K562 (cell line): ENCODE data around the gene GLRX2. TPM values are rescaled to one million over a fixed set of nuclear protein-coding genes. Genes with fewer than 3 reads are reported as not detected.

Source experiments
- ATAC-seq: fragments of 200-7000 bp; cut with Tn5 transposase; 3 replicates; pipeline ENCODE4 v1.9.1; 2020; ENCODE audit warnings: moderate library complexity
- BruUV-seq: library from RNA; stranded (reverse); fragments of 400-500 nt; replicated peaks from 2 replicates; lab custom pipeline; 2021; lab: Mats Ljungman, UMichigan
- CTCF ChIA-PET: fragments of 300-600 bp; formaldehyde crosslinking; extraction: SDS; loops from one replicate; lab custom pipeline; 2021; ENCODE audit warnings: low intra/inter-chr PET ratio; lab: Yijun Ruan, JAX
- POLR2A ChIA-PET: fragments of 300-600, 350-650 bp; sonication (Branson Sonifier 250); formaldehyde crosslinking; extraction: SDS; loops from one replicate; lab custom pipeline; 2021; ENCODE audit warnings: antibody characterized with exemption, inconsistent platforms; lab: Yijun Ruan, JAX
- DNase-seq, 4 experiments: peaks; one replicate each; pipeline versions ENCODE4 v3.0.0 to v3.0.0-alpha.2; 2011 to 2018; ENCODE audit warnings: low spot score in 3 of 4, mixed read lengths in 3 of 4; ENCODE audit errors: extremely low read depth in 1 of 4
- FAIRE-seq: peaks from 2 replicates; lab custom pipeline; 2011; peaks lifted over from hg19 to GRCh38; lab: Jason Lieb, UNC
- H2AFZ ChIP-seq: 2 replicates; pipeline ENCODE4 v1.6.0; 2011; ENCODE audit warnings: low read depth, low read length, control low read depth, inconsistent platforms
- H3K27ac ChIP-seq: fragments of 200-600 bp; 3 replicates; pipeline ENCODE4 v1.8.0; 2011; ENCODE audit warnings: low read depth, mild to moderate bottlenecking, control low read depth, inconsistent platforms, low read length, moderate library complexity, mixed read lengths; ENCODE audit errors: extremely low read depth
- H3K27me3 ChIP-seq, 2 experiments: fragments of 300-600 bp in 1 of 2; 2 replicates in 1 of 2; 3 replicates in 1 of 2; pipeline versions ENCODE4 v1.6.0 to v1.8.0; 2011; ENCODE audit warnings: inconsistent platforms in 2 of 2, low read length in 2 of 2, mild to moderate bottlenecking in 1 of 2, mixed read lengths in 1 of 2, moderate library complexity in 1 of 2; ENCODE audit not compliant: control insufficient read depth in 2 of 2, insufficient read depth in 2 of 2
- H3K36me3 ChIP-seq: fragments of 300-600 bp; 3 replicates; pipeline ENCODE4 v1.8.0; 2011; ENCODE audit warnings: mild to moderate bottlenecking, low read length, inconsistent platforms; ENCODE audit not compliant: control insufficient read depth, insufficient read depth
- H3K4me1 ChIP-seq, 2 experiments: fragments of 200-600 bp in 1 of 2; replicated peaks in 1 of 2; 2 replicates in 1 of 2; 3 replicates in 1 of 2; pipeline versions ENCODE4 v1.5.1 to v1.8.0; 2011; ENCODE audit warnings: inconsistent platforms in 2 of 2, low read length in 2 of 2, mild to moderate bottlenecking in 1 of 2, mixed read lengths in 1 of 2, moderate library complexity in 1 of 2; ENCODE audit not compliant: control insufficient read depth in 2 of 2, insufficient read depth in 2 of 2
- H3K4me2 ChIP-seq: 2 replicates; pipeline ENCODE4 v1.6.1; 2011; ENCODE audit warnings: low read length, control low read depth, inconsistent platforms, mixed read lengths; ENCODE audit not compliant: insufficient read depth
- H3K4me3 ChIP-seq: fragments of 200-600 bp; sonication (generic), shearing (Covaris generic); 2 replicates; pipeline ENCODE4 v1.5.1; 2016; ENCODE audit warnings: control low read depth, inconsistent platforms
- H3K79me2 ChIP-seq: fragments of 200-600 bp; 3 replicates; pipeline ENCODE4 v1.8.0; 2011; ENCODE audit warnings: low read length, inconsistent platforms; ENCODE audit not compliant: control insufficient read depth, insufficient read depth
- H3K9ac ChIP-seq, 2 experiments: 2 replicates each; pipeline versions ENCODE4 v1.6.0 to v1.6.1; 2011; ENCODE audit warnings: low read depth in 2 of 2, low read length in 2 of 2, control low read depth in 1 of 2, inconsistent platforms in 1 of 2, mild to moderate bottlenecking in 1 of 2, mixed read lengths in 1 of 2; ENCODE audit not compliant: insufficient read depth in 1 of 2
- H3K9me1 ChIP-seq: one replicate; pipeline ENCODE4 v1.6.0; 2011; ENCODE audit warnings: inconsistent platforms, mild to moderate bottlenecking, low read length, moderate library complexity; ENCODE audit not compliant: control insufficient read depth, insufficient read depth
- H3K9me3 ChIP-seq: replicated peaks from 2 replicates; pipeline ENCODE4 v1.5.1; 2011; ENCODE audit warnings: low read depth, low read length, inconsistent platforms; ENCODE audit not compliant: control insufficient read depth, insufficient read depth
- H4K20me1 ChIP-seq: replicated peaks from 2 replicates; pipeline ENCODE4 v1.6.1; 2011; ENCODE audit warnings: low read length, inconsistent platforms, mixed read lengths; ENCODE audit not compliant: control insufficient read depth, insufficient read depth
- AFF4 ChIP-seq: sonication (generic); formaldehyde crosslinking; IDR thresholded peaks from 2 replicates; pipeline ENCODE4 v1.8.0; 2023; ENCODE audit warnings: mild to moderate bottlenecking, missing genetic modification reagents
- ATF7 ChIP-seq: fragments of 450-650 bp; IDR thresholded peaks from 2 replicates; pipeline ENCODE4 v1.7.1; 2014; ENCODE audit warnings: mild to moderate bottlenecking, moderate library complexity
- CBFA2T3 ChIP-seq: fragments of 450-650 bp; IDR thresholded peaks from 2 replicates; pipeline ENCODE4 v1.6.1; 2017
- FOXP4 ChIP-seq: sonication (generic); formaldehyde crosslinking; IDR thresholded peaks from 2 replicates; pipeline ENCODE4 v1.8.0; 2022; ENCODE audit warnings: mild to moderate bottlenecking, missing genetic modification reagents, borderline replicate concordance
- RBM17 ChIP-seq: fragments of 200-400 bp; formaldehyde crosslinking; IDR thresholded peaks from 2 replicates; pipeline ENCODE4 v1.6.1; 2017; ENCODE audit warnings: low read depth, mild to moderate bottlenecking, low read length, borderline replicate concordance
- SMARCE1 ChIP-seq: fragments of 450-650 bp; IDR thresholded peaks from 2 replicates; pipeline ENCODE4 v1.7.1; 2016; ENCODE audit warnings: mild to moderate bottlenecking
- SREBF2 ChIP-seq: sonication (generic); formaldehyde crosslinking; IDR thresholded peaks from 2 replicates; pipeline ENCODE4 v1.4.0; 2020; ENCODE audit warnings: mild to moderate bottlenecking, missing genetic modification reagents
- TFE3 ChIP-seq: fragments of 450-650 bp; formaldehyde crosslinking; IDR thresholded peaks from 2 replicates; pipeline ENCODE4 v1.4.0; 2020; ENCODE audit warnings: mild to moderate bottlenecking, mixed read lengths
- THRAP3 ChIP-seq: fragments of 450-650 bp; IDR thresholded peaks from 2 replicates; pipeline ENCODE4 v1.6.1; 2016; ENCODE audit warnings: mild to moderate bottlenecking, inconsistent platforms, borderline replicate concordance
- ZNF41 ChIP-seq: fragments of 250-450 bp; sonication (Bioruptor Pico); conservative IDR thresholded peaks from 2 replicates; pipeline ENCODE4 v1.4.0; 2020; ENCODE audit warnings: mild to moderate bottlenecking
- WGBS: fragments of 100-300 bp; shearing (Covaris generic); methylation state at CpG from one replicate; pipeline ENCODE4 v1.1.6; 2016; ENCODE audit warnings: low coverage, mixed read lengths; ENCODE audit not compliant: insufficient coverage; ENCODE audit errors: missing lambda C conversion rate; 5-methylcytosine and 5-hydroxymethylcytosine counted together
- in situ Hi-C: fragments of 300-500 bp; cut with MboI; formaldehyde crosslinking; loops from 4 replicates; pipeline ENCODE4 v1.15.0; 2018; ENCODE audit warnings: inconsistent platforms, mixed read lengths
- intact Hi-C: fragments of 100-400 bp; cut with micrococcal nuclease; formaldehyde crosslinking; loops from 2 replicates; pipeline ENCODE4 v1.14.2; 2022
- polyA plus RNA-seq, 8 experiments: library from polyadenylated mRNA; depleted of rRNA in 4 of 8; stranded (reverse) in 5 of 8; unstranded in 3 of 8; fragments of >200 nt; fragmentation: Nextera tagmentation in 2 of 8; fragmentation: Illumina TruSeq in 1 of 8; extraction: Ambion mirVana in 2 of 8; extraction: Trizol in 1 of 8; gene quantifications; 2 replicates each; pipeline versions ENCODE4 v1.2.1 to v1.2.3, GENCODE V29; 2011 to 2014; ENCODE audit warnings: inconsistent platforms in 1 of 8, missing spikeins in 1 of 8
- total RNA-seq, 7 experiments: library from RNA; depleted of rRNA in 6 of 7; stranded (reverse); fragments of >200 nt in 6 of 7; fragmentation: Illumina TruSeq in 2 of 7; extraction: Trizol in 2 of 7; gene quantifications; 2 replicates each; pipeline versions ENCODE4 v1.2.1 to v1.2.3, GENCODE V29; 2011 to 2021; ENCODE audit warnings: low replicate concordance in 1 of 7

GLRX2 gene
- total and polyA plus RNA-seq, 9 of the 15 experiments (the other 6 are each of a cell fraction or from before 2014, with no cell fraction given): 13.3 to 82.6 (median 55.1) TPM

- TF ChIP-seq RBM17: no peak
These were observed 15.5 kb upstream of the GLRX2 start (continued) for GRCh38 chr1:193120604-193121166.

- ChIA-PET POLR2A (interaction anchor here (0.6 to 1.8 kb wide), 6 partner anchors 7 to 1722 kb away, joined by 3 to 10 read pairs (median 4); partner anchors contain the start of genes RO60 and UCHL5), CTCF (interaction anchor here (0.8 kb wide), 1 partner anchor 12 kb away, joined by 3 read pairs; no protein-coding TSS in a partner anchor)
- Histone ChIP-seq H3K4me1 (peaks cover 13 to 14% of the 10 kb centered on the region in 2 experiments; a peak in 3 of 5 replicates), H2AFZ (peak overlapping the region; percentile 98), H3K79me2 (peaks cover 56% of the 10 kb centered on the region), H3K9me1 (no peaks in the 10 kb centered on the region), H3K27ac (peak overlapping the region; percentile 97; the same call in 2 of the 3 replicates), H3K36me3 (peaks cover 4% of the 10 kb centered on the region; the same call in 1 of the 3 replicates), H3K4me2 (peak overlapping the region; percentile 52), H3K9ac (peak overlapping the region in 1 of 2 experiments; percentile 94; a peak in 2 of 4 replicates), H3K4me3 (peak overlapping the region; percentile 19), H3K9me3 (no peaks in the 10 kb centered on the region), H4K20me1 (peaks cover 4% of the 10 kb centered on the region; the same call in 1 of the 2 replicates), H3K27me3 (no peaks in the 10 kb centered on the region)
- no peak for FAIRE-seq
- ATAC-seq: no peak
- in situ Hi-C loops: no loop called here
- 6% methylated on average over 4 of the region's 4 CpGs for WGBS
- no TSS peak for BruUV-seq
- peak in 1 of 4 experiments; percentile 35 for DNase-seq
- intact Hi-C loops: no loop called here
- no peak for TF ChIP-seq ZNF41 (CRISPR knock-in tag)
- 0 out of 2 replicates have a peak, but pooled peaks have one; percentile 14 for TF ChIP-seq THRAP3
- no peak for TF ChIP-seq ATF7
- TF ChIP-seq SREBF2 (CRISPR knock-in tag): no peak
- TF ChIP-seq SMARCE1: 0 out of 2 replicates have a peak, but pooled peaks have one; percentile 33
- TF ChIP-seq FOXP4: no peak
- no peak for TF ChIP-seq AFF4 (CRISPR knock-in tag)
- TF ChIP-seq CBFA2T3: peak; percentile 39
- TF ChIP-seq TFE3 (CRISPR knock-in tag): no peak
These were observed 13.9 kb upstream of the GLRX2 start for GRCh38 chr1:193118803-193119730.
